Neuronal stem cell (in vitro differentiated cells): ENCODE data around the gene CIRBP.
A peak's percentile ranks its signal among the peaks of the same experiment; 100 is the strongest.

Experiments used
- DNase-seq: peaks from one replicate; pipeline ENCODE4 v3.0.0-alpha.2; 2013; ENCODE audit warnings: low spot score
- H2AFZ ChIP-seq: one replicate; pipeline ENCODE4 v1.6.1; 2013; ENCODE audit warnings: mild to moderate bottlenecking, low read length, inconsistent platforms
- H2AK5ac ChIP-seq: 2 replicates; pipeline ENCODE4 v1.6.1; 2013; ENCODE audit warnings: low read depth, mild to moderate bottlenecking, inconsistent platforms, low read length, moderate library complexity, mixed read lengths
- H2BK120ac ChIP-seq: 2 replicates; pipeline ENCODE4 v1.6.1; 2013; ENCODE audit warnings: low read depth, mild to moderate bottlenecking, inconsistent platforms, low read length, moderate library complexity, mixed read lengths
- H2BK12ac ChIP-seq: one replicate; pipeline ENCODE4 v1.6.1; 2013; ENCODE audit warnings: low read length, inconsistent platforms
- H2BK15ac ChIP-seq: 2 replicates; pipeline ENCODE4 v1.6.1; 2013; ENCODE audit warnings: mild to moderate bottlenecking, low read length, inconsistent platforms, mixed read lengths
- H2BK5ac ChIP-seq: one replicate; pipeline ENCODE4 v1.6.1; 2013; ENCODE audit warnings: inconsistent platforms, mild to moderate bottlenecking, low read length, moderate library complexity
- H3K14ac ChIP-seq: one replicate; pipeline ENCODE4 v1.6.1; 2013; ENCODE audit warnings: low read length, inconsistent platforms
- H3K18ac ChIP-seq: 2 replicates; pipeline ENCODE4 v1.6.1; 2013; ENCODE audit warnings: low read length, inconsistent platforms
- H3K23ac ChIP-seq: 2 replicates; pipeline ENCODE4 v1.6.1; 2013; ENCODE audit warnings: low read depth, mild to moderate bottlenecking, mixed read lengths, low read length, inconsistent platforms; ENCODE audit not compliant: poor library complexity
- H3K27ac ChIP-seq: replicated peaks from 3 replicates; pipeline ENCODE4 v1.5.1; 2013; ENCODE audit warnings: low read length, inconsistent platforms
- H3K27me3 ChIP-seq, 3 experiments: 2 replicates each; pipeline ENCODE4 v1.6.1; 2013; ENCODE audit warnings: low read length in 3 of 3, mild to moderate bottlenecking in 2 of 3, inconsistent platforms in 1 of 3, low read depth in 1 of 3, mixed read lengths in 1 of 3, moderate library complexity in 1 of 3; ENCODE audit not compliant: control insufficient read depth in 3 of 3, insufficient read depth in 3 of 3
- H3K36me3 ChIP-seq, 2 donors: replicated peaks in 1 of 2; 2 replicates each; pipeline ENCODE4 v1.6.1; 2013; ENCODE audit warnings: low read length in 2 of 2; ENCODE audit not compliant: control insufficient read depth in 2 of 2, insufficient read depth in 2 of 2
- H3K4ac ChIP-seq: 2 replicates; pipeline ENCODE4 v1.6.1; 2013; ENCODE audit warnings: inconsistent platforms, mild to moderate bottlenecking, low read length, moderate library complexity
- H3K4me1 ChIP-seq, 2 donors: 1 replicate in 1 of 2; 2 replicates in 1 of 2; pipeline ENCODE4 v1.6.1; 2013; ENCODE audit warnings: low read length in 2 of 2, low read depth in 1 of 2; ENCODE audit not compliant: control insufficient read depth in 2 of 2, insufficient read depth in 1 of 2
- H3K4me2 ChIP-seq: one replicate; pipeline ENCODE4 v1.6.1; 2013; ENCODE audit warnings: mild to moderate bottlenecking, low read length, inconsistent platforms; ENCODE audit not compliant: insufficient read depth, poor library complexity, severe bottlenecking
- H3K4me3 ChIP-seq, 2 donors: 2 replicates each; pipeline ENCODE4 v1.5.1; 2013; ENCODE audit warnings: low read length in 2 of 2, mild to moderate bottlenecking in 2 of 2, inconsistent platforms in 1 of 2, moderate library complexity in 1 of 2
- H3K79me1 ChIP-seq: one replicate; pipeline ENCODE4 v1.6.1; 2013; ENCODE audit warnings: low read depth, mild to moderate bottlenecking, inconsistent platforms, low read length, moderate library complexity
- H3K9ac ChIP-seq: one replicate; pipeline ENCODE4 v1.6.1; 2013; ENCODE audit warnings: mild to moderate bottlenecking, low read depth, low read length, inconsistent platforms; ENCODE audit not compliant: poor library complexity
- H3K9me3 ChIP-seq, 2 donors: replicated peaks in 1 of 2; 2 replicates each; pipeline versions ENCODE3 to v1.6.1; 2013; ENCODE audit warnings: low read length in 2 of 2, mild to moderate bottlenecking in 2 of 2, inconsistent platforms in 1 of 2, low read depth in 1 of 2, mixed read lengths in 1 of 2, moderate library complexity in 1 of 2; ENCODE audit not compliant: control insufficient read depth in 2 of 2, insufficient read depth in 1 of 2
- H4K8ac ChIP-seq: one replicate; pipeline ENCODE4 v1.6.1; 2013; ENCODE audit warnings: low read depth, mild to moderate bottlenecking, inconsistent platforms, low read length, moderate library complexity
- H4K91ac ChIP-seq: one replicate; pipeline ENCODE4 v1.6.1; 2013; ENCODE audit warnings: low read length, low read depth, mild to moderate bottlenecking, inconsistent platforms; ENCODE audit not compliant: poor library complexity
- WGBS, 2 donors: extraction: QIAGEN DNeasy Blood & Tissue Kit; methylation state at CpG; one replicate each; pipeline ENCODE4 v1.1.7; 2013; ENCODE audit warnings: missing lambda C conversion rate in 2 of 2, mixed read lengths in 1 of 2; ENCODE audit not compliant: insufficient read length in 2 of 2, insufficient replicate concordance in 1 of 2; ENCODE audit errors: extremely low coverage in 2 of 2; 5-methylcytosine and 5-hydroxymethylcytosine counted together

The CIRBP gene

DNA sequence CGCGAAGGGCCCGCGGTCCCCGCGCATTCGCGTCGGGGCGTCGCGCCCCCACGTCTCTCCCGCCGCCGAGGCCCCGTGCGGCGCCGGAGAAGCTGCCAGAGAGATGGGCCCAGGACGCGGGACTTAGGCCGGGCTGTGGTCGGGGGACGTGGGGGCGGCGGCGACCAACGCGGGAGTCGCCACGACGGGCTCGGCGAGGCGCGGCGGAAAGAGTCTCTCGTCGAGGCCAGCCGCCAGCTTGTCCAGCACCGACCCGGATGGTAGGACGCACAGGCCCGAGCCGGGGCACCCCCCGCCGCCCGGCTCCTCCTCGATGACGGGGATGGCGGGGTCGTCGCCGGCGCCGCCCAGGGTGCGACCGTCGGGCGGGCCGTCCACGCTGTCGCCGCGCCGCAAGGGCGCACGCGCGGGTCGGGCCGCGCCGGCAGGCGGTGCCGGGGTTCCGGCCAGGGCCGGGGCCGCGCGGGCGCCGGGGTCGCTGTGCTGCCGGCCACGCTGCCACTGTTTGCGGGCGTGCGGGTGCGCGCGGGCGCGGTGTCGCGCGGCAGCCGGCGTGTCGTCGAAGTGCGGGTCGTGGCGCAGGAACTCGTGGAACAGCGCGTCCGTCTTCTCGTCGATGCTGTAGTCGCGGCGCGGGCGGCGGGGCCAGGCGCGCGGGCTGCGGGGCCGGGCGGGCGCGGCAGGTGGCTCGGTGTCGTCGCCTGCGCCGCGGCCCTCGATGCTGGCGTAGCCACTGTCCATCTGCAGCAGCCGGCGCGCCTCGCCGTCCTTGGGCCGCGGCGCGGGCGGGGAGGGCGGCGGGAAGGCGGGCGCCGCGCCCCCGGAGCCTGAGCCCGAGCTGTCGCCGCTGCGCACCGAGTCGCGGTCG is 39.8 kb upstream of the CIRBP start:
- peaks cover 35 to 75% of the 10 kb centered on the region in 2 donors for H3K36me3 ChIP-seq
- WGBS, 2 donors, result no CpG with 5 or more reads among the region's 158 CpGs
- H3K27ac ChIP-seq, result no peak overlapping the region
- H3K4me3 ChIP-seq, result no peak overlapping the region
- H2BK15ac ChIP-seq, result no peak overlapping the region
- no peak overlapping the region for H3K14ac ChIP-seq
- H2AFZ ChIP-seq, result no peak overlapping the region
- H3K4ac ChIP-seq, result no peak overlapping the region
- H3K27me3 ChIP-seq, result no peaks in the 10 kb centered on the region
- H2AK5ac ChIP-seq, result no peak overlapping the region
- no peak overlapping the region for H2BK12ac ChIP-seq
- no peak overlapping the region for H3K4me2 ChIP-seq
- no peak overlapping the region for H4K91ac ChIP-seq
- H3K18ac ChIP-seq, result no peak overlapping the region
- H3K9ac ChIP-seq, result no peak overlapping the region
- H3K23ac ChIP-seq, result no peak overlapping the region
- DNase-seq, result no peak
- no peaks in the 10 kb centered on the region for H3K9me3 ChIP-seq
- H3K79me1 ChIP-seq, result peaks cover 22% of the 10 kb centered on the region
- no peak overlapping the region for H2BK5ac ChIP-seq
- no peak overlapping the region for H4K8ac ChIP-seq
- no peak overlapping the region for H2BK120ac ChIP-seq
- H3K4me1 ChIP-seq, result no peaks in the 10 kb centered on the region

DNA sequence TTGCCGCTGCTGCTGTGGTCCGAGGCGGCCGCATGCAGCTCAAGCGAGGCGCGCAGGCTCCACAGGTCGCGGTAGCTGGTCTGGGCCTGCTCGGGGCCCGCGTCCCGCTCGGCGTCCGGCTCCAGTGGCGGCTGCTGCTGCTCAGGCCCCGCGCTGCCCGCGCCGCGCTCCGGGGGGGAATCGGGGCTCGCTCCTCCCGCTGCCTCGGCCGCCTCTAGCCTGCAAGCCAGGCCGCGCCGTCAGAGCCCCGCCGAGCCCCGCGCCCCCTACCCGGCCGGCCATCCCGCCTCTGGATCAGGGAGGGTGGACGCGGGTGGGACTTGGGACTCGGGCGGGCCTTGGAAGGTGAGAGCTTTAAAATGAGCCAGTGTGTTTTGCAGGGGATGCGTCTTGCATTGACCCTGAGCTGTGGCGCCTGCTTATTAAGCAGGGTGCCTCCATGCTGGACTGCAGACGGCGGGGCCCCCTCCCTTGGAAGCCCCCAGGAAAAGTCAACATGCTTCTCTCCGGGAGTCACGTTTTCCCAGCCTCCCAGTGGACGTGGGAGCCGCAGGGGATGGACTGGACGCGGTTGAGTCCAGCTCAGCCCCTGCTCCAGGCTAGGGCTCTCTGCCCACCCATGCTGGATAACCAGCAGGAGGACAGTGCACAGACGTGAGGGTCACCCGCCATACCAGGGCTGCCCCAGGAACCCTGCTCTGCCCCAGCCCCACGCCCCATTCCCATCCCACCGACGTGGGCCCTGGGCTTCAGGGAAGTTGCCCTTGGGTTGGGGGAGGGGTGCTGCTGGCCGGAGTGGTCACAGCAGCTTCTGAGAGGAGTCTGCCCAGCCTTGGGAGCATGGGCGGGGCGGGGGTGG is 39.0 kb upstream of the CIRBP start:
- Histone ChIP-seq H2BK15ac (no peak overlapping the region), H3K9ac (no peak overlapping the region), H3K79me1 (peaks cover 23% of the 10 kb centered on the region), H3K9me3 (no peaks in the 10 kb centered on the region), H3K4ac (no peak overlapping the region), H3K36me3 (peaks cover 42 to 75% of the 10 kb centered on the region in 2 donors), H2BK120ac (no peak overlapping the region), H2AK5ac (no peak overlapping the region), H3K18ac (no peak overlapping the region), H2BK5ac (no peak overlapping the region), H3K23ac (no peak overlapping the region), H3K4me1 (no peaks in the 10 kb centered on the region), H3K27ac (no peak overlapping the region), H3K4me3 (no peak overlapping the region), H3K4me2 (no peak overlapping the region), H2BK12ac (no peak overlapping the region), H2AFZ (no peak overlapping the region), H3K14ac (no peak overlapping the region), H3K27me3 (no peaks in the 10 kb centered on the region), H4K8ac (no peak overlapping the region), H4K91ac (no peak overlapping the region)
- WGBS, 2 donors, result no CpG with 5 or more reads among the region's 61 CpGs
- DNase-seq, result no peak

DNA sequence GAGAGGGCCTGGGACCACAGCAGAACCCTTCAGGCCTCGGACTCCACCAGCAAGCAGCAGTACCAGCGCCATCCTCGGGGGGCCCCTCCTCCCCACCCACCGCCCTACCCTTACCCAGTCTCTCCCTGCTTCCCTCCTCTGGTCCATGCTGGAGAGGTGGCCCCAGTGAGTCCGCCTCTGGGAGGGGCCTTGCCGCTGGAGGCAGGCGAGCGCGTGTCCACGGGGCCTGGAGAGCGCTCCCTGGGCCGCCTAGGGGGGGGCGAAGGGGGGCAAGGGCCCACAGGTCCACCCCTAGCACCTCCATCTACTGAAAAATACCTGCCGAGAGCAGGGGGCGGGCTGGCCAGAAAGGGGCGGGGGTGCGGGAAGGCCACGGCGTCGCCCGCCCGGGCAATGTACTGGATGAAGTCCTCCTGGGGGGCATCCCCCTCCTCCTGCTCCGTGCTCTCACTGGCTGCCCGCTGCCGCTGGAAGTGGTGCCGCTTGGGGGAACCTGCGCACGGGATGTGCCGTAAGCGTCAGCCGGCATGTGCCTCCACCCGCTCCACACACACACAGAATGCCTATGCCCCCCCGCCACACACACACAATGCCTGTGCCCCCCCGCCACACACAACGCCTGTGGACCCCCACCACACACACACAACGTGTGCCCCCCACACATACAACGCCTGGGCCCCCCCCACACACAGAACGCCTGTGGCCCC is 38.2 kb upstream of the CIRBP start:
- H3K4me3 ChIP-seq, result no peak overlapping the region
- peaks cover 27% of the 10 kb centered on the region for H3K79me1 ChIP-seq
- H3K18ac ChIP-seq, result no peak overlapping the region
- peaks cover 2 to 3% of the 10 kb centered on the region in 2 donors for H3K4me1 ChIP-seq
- WGBS, 2 donors, result no CpG with 5 or more reads among the region's 38 CpGs
- H3K14ac ChIP-seq, result no peak overlapping the region
- H3K4me2 ChIP-seq, result no peak overlapping the region
- H2BK15ac ChIP-seq, result no peak overlapping the region
- H3K23ac ChIP-seq, result peak overlapping the region; percentile 10
- H2BK12ac ChIP-seq, result no peak overlapping the region
- H2AK5ac ChIP-seq, result no peak overlapping the region
- no peaks in the 10 kb centered on the region for H3K27me3 ChIP-seq
- peak overlapping the region; percentile 35 for H2BK5ac ChIP-seq
- no peaks in the 10 kb centered on the region for H3K9me3 ChIP-seq
- H3K4ac ChIP-seq, result no peak overlapping the region
- DNase-seq, result no peak
- H2AFZ ChIP-seq, result no peak overlapping the region
- no peak overlapping the region for H2BK120ac ChIP-seq
- peak overlapping the region; percentile 70 for H3K9ac ChIP-seq
- no peak overlapping the region for H3K27ac ChIP-seq
- H4K8ac ChIP-seq, result no peak overlapping the region
- peaks cover 47 to 77% of the 10 kb centered on the region in 2 donors for H3K36me3 ChIP-seq
- no peak overlapping the region for H4K91ac ChIP-seq
